IPS-15b (cell line): Measurements from ENCODE around the gene ITGB7.

Experiments
- H3K27me3 ChIP-seq: one replicate; pipeline ENCODE4 v1.6.1; 2013; ENCODE audit warnings: low read length; ENCODE audit not compliant: control insufficient read depth, insufficient read depth
- H3K36me3 ChIP-seq: one replicate; pipeline ENCODE4 v1.6.1; 2013; ENCODE audit warnings: low read length; ENCODE audit not compliant: control insufficient read depth, insufficient read depth
- H3K4me1 ChIP-seq: one replicate; pipeline ENCODE4 v1.6.1; 2013; ENCODE audit warnings: mild to moderate bottlenecking, low read length; ENCODE audit not compliant: control insufficient read depth, insufficient read depth
- H3K4me3 ChIP-seq: one replicate; pipeline ENCODE4 v1.5.1; 2013; ENCODE audit warnings: low read depth, low read length
- H3K9ac ChIP-seq: one replicate; pipeline ENCODE4 v1.6.1; 2013; ENCODE audit warnings: low read depth, mild to moderate bottlenecking, low read length
- H3K9me3 ChIP-seq: one replicate; pipeline ENCODE4 v1.6.1; 2013; ENCODE audit warnings: mild to moderate bottlenecking, low read length; ENCODE audit not compliant: control insufficient read depth, insufficient read depth

ITGB7 gene

DNA sequence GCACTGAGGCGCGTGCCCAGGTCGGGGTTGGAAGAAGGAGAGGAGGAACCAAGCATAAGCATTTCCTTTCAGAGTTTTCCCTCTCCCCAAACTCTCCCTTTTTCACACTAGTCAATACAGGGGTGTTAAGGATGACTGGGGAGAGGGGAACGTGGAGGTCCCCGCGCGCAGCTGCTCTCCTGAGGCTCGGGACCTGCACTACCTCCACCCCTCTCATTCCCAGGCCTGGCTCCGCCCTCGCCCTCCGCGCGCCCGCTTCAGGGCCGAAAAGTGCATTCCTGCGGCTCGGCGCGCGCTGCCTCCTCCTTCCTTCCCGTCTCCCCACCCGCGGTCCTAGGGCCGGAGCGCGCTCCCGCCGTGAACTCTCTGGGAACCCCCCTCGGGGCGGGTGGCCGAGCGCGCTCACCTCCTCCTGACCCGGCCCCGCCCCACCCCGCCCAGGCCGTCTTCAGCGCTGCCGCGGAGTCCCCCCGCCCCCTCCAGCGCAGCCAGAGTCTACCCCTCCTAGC lies 13.7 kb upstream of the ITGB7 start:
- Histone ChIP-seq H3K4me1 (peaks cover 48% of the 10 kb centered on the region), H3K9ac (peak overlapping the region; percentile 32)

DNA sequence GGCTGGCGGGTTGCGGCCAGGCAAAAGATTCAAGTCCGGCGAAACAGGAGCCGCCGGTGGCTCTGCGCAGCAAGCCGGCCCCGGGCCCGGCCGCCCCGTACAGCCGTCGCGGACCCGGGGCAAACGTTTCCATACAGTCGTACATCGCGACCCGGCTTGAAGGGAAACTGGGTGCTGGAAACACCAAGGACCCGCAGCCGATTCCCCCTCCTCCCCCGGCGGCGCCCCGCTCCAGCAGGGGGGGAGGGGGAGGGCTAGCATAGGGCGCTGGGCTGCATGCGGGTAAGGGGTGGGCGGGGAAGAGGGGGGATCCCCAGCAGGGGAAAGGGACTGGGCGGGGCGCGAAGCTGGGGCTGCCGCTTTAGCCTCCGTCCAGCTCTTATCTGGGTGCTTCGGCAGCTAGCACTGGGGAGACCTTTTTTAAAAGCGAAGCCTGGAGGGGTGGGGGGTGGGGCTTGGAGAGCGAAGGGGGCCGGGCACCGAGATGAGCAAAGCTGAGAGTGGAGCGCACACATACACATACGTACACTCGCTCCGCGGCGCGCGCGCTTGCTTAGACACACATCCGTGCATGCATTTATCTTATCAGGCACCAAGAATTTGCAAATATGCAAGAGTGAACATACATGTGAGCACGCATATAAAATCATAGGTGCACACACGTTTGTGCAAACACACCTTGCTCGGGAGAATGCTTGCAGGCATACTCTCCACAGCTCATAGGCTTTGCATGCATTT lies 13.1 kb upstream of the ITGB7 start:
- Histone ChIP-seq H3K27me3 (peaks cover 6% of the 10 kb centered on the region), H3K4me3 (peak overlapping the region; percentile 94), H3K9me3 (no peaks in the 10 kb centered on the region), H3K9ac (peak overlapping the region; percentile 32), H3K36me3 (no peaks in the 10 kb centered on the region), H3K4me1 (peaks cover 48% of the 10 kb centered on the region)

More for the DNA sequence above, 13.7 kb upstream of the ITGB7 start:
- H3K27me3 ChIP-seq: peaks cover 6% of the 10 kb centered on the region
- H3K4me3 ChIP-seq: peak overlapping the region; percentile 94
- H3K9me3 ChIP-seq: no peaks in the 10 kb centered on the region
- no peaks in the 10 kb centered on the region for H3K36me3 ChIP-seq

DNA sequence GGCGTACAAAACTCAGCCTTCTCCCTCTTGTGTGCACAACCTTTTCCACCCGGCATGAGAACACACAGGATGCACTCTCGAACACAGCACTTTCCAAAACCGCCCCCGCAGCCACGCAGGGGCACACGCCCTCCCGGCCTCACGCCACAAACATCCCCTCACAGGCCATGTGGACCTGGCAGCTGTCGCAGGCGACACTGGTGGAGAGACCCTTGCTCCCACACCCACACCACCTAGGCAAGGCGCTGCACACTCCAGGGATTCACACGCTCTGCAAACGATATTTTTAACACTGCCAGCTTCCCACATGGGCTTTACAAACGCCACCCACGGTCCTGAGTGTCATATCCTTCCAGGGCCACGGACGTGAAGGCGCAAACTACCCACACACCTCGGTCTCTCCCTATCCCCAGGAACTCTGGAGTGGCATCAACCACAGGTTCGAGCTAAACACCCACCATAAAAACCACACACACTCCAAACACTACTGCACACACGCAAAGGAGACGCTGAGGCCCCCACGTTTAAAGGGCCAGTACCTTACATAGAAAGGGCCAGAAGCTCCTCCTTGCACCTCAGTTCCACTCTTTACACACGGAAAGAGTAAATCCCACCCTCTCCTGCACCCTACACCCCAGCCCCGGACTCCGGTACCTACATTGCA lies 12.4 kb upstream of the ITGB7 start:
- H3K36me3 ChIP-seq: peaks cover 3% of the 10 kb centered on the region

DNA sequence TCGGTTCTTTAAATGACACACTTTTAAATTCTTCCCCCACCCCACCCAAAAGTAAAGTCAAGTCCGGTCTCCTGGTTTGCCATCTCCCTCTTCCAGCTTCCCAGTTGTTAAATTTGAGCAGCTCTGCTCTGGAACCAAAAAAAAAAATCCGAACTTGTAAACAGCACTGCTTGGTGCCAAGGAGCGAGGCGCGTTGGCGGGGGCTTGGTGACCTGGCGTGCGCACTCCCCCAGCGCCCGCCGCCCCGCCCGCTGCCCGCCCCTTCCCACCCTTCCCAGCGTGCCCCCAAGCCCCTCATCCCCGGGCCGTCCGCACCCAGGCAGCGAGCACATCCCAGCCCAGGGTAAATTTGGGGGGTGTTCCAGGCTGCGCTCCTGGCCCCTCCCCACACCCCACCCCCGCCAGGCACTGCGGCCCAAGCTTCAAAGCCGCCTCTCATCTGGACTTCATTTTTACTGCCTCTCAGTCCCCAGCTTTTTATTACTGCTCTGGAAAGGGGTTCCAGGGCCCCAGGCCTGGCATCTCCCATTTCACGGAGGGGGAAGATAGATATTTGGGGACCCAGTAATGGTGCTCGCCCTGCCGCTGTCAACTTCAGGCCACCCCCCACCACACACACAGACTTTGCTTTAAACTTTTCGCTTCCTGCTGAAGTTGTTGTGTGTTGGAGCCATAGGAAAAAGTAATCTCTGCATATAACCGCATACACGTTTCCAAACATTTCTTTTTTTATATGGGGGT lies 11.7 kb upstream of the ITGB7 start:
- H3K9ac ChIP-seq: no peak overlapping the region
- peaks cover 8% of the 10 kb centered on the region for H3K36me3 ChIP-seq
- H3K27me3 ChIP-seq: peaks cover 6% of the 10 kb centered on the region
- peak overlapping the region; percentile 94 for H3K4me3 ChIP-seq
- no peaks in the 10 kb centered on the region for H3K9me3 ChIP-seq
- H3K4me1 ChIP-seq: peaks cover 44% of the 10 kb centered on the region

More for the DNA sequence above, 12.4 kb upstream of the ITGB7 start:
- H3K4me3 ChIP-seq: peak overlapping the region; percentile 94
- H3K9ac ChIP-seq: no peak overlapping the region
- H3K9me3 ChIP-seq: no peaks in the 10 kb centered on the region
- H3K27me3 ChIP-seq: peaks cover 6% of the 10 kb centered on the region
- H3K4me1 ChIP-seq: peaks cover 47% of the 10 kb centered on the region

DNA sequence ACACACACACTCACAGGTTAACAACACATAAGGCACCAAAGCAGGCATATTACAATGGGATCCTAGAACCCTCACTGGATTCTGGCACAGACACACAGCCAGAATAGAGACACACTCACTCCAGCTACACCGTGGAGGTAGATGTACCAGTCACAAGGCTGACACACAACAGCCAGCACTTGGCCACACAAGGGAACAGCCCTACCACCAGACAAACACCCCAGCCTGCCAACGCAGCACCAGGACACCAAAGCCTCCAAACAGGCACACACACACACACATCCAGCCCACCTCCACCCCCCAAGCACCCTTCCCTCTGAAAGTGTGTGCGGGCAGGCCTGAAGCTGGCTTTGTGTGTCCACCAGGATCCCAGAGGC lies 10.9 kb upstream of the ITGB7 start:
- Histone ChIP-seq H3K4me3 (peak overlapping the region; percentile 52), H3K4me1 (peaks cover 42% of the 10 kb centered on the region), H3K9ac (no peak overlapping the region), H3K9me3 (no peaks in the 10 kb centered on the region), H3K36me3 (peaks cover 16% of the 10 kb centered on the region), H3K27me3 (peaks cover 6% of the 10 kb centered on the region)

DNA sequence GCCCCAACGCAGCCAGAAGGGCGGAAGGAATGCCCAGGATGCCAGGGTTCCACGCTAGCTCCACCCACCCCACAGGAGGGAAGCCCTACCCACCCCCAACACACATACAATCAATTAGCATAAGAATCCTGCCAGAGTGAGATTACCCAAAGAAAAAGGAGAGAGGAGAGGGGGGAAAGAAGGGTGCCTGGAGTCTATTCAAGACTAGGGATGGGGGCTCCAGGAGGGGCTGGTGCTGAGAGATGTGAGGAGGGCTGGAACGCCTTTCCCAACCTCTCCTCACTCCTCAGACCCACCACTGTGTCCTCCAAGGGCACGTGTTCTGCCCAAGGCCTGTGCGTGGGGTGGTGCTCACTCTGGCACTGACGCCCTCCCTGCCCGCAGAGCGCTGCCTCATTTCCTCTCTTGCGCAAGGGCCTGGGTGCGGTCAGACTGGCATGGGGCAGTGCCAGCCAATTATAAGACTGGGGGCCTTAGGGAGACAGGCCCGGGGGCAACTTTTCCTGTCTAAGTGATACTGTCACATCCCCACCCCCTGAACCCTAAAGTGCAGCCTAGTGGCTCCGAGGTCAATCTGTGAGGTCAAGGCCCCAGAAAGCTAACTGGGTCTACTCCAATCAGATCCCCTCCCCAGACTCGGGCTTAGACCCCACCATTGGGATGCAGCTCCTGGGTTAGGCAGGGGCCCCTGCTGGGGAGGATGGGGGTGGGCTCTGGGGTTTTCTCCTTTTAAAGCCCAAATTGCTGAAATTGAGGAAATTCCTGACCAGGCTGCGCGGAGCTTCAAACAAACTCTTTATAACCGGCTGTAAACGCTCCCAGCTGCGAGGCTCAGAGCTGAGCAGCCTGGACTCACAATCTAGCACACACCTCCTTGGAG lies 10.2 kb upstream of the ITGB7 start:
- Histone ChIP-seq H3K36me3 (peaks cover 20% of the 10 kb centered on the region), H3K4me1 (peaks cover 38% of the 10 kb centered on the region), H3K9me3 (no peaks in the 10 kb centered on the region), H3K4me3 (peak overlapping the region; percentile 52), H3K27me3 (peaks cover 6% of the 10 kb centered on the region), H3K9ac (peak overlapping the region; percentile 37)

DNA sequence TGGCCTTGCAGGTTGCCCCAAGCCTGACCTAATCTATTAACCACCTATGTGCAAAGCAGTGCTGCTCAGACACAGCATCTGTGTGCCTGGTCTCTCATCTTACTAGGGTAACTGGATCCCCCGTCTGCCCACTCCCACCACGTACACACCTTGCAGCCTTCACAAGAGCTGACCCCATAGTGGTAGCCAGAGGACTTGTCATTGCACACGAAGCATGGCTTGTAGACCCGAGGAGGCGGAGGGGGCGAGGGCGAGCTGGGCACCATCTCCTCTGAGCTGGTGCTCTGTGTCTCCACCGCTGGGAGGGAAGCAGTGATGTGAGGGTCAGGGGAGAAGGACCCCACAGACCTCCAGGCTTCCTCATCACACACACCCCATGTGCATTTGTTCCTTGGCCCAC lies 8.4 kb upstream of the ITGB7 start:
- no peak overlapping the region for H3K4me3 ChIP-seq
- H3K4me1 ChIP-seq: peaks cover 35% of the 10 kb centered on the region
- no peaks in the 10 kb centered on the region for H3K9me3 ChIP-seq
- H3K36me3 ChIP-seq: peaks cover 34% of the 10 kb centered on the region
- H3K27me3 ChIP-seq: peaks cover 6% of the 10 kb centered on the region
- no peak overlapping the region for H3K9ac ChIP-seq

DNA sequence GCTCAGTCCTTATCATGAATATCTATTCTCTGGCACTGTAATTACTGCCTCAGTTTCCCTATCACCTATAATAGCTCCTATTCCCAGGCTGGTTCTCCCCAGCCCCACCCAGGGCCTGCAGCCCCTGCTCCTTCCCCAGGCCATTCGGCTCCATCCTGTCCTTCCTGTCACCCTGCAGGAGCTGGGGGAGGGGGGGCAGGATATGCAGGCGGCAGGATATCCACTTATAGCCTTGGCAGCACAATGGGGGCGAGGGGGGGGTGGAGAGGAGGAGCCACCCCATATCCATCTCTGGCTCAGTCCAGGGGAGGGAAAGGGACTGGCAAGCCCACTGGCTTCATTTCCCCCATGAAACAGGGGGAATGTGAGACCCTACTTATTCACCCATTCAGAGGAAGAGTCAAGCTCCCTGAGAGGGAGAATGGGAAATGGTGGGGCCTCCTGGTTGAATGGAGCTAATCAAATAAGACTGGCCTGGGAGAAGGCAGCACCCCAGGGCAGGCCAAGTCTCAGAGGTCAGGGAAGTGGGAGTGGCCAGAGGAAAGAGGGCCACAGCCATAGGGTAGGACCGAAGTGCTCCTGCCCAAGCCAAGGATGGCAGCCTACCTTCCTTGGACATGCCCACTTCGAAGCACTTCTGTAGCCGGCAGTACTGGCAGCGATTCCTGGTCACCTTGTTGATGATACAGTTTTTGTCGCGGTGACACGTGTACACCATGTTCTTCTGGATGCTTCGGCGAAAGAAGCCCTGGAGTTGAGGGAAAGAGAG lies 7.8 kb upstream of the ITGB7 start:
- Histone ChIP-seq H3K27me3 (peaks cover 6% of the 10 kb centered on the region), H3K9me3 (no peaks in the 10 kb centered on the region), H3K36me3 (peaks cover 34% of the 10 kb centered on the region), H3K9ac (no peak overlapping the region), H3K4me3 (no peak overlapping the region), H3K4me1 (peaks cover 35% of the 10 kb centered on the region)

DNA sequence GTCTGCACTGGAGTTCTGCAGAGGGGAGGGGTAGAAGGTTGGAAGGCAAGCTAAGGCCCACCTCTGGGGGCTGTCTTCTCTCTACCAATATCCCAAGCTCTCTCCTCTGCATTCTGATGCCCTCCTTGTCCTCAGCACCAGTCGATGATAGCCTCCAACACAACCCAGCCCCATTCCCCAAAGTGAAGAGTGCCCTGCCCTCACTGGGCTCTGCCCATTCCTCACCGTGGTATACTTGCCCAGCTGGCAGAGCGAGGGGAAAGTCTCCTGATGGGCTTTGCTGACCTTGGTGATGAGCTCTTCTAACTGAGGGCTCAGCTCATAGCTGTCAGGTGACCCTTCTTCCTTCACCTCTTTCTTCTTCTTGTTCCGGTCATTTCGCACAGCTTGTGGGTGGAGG lies 7.2 kb upstream of the ITGB7 start:
- Histone ChIP-seq H3K4me3 (no peak overlapping the region), H3K9ac (no peak overlapping the region), H3K36me3 (peaks cover 34% of the 10 kb centered on the region), H3K9me3 (no peaks in the 10 kb centered on the region), H3K27me3 (peaks cover under 1% of the 10 kb centered on the region), H3K4me1 (peaks cover 35% of the 10 kb centered on the region)

DNA sequence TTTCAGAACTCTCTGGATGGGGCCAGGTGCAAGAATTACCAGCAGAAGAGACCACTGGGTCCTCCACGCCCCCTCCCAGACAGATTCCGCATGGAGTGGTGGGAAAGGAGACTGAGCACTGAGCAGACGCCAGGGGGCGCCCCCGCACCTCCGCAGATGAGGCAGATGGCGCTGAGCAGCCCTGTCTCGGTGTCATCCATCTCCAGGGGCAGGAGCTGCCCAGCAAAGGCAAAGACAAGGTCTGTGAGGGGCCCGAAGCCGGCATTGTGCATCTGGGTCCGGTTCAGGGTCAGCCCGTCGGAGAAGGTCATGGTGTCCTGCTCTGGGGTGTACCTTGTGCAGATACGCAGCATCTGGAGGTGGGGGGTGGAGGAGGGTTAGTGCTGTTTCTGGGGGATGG lies 6.3 kb upstream of the ITGB7 start:
- Histone ChIP-seq H3K36me3 (peaks cover 34% of the 10 kb centered on the region), H3K27me3 (no peaks in the 10 kb centered on the region), H3K4me3 (no peak overlapping the region), H3K9me3 (no peaks in the 10 kb centered on the region), H3K4me1 (peaks cover 34% of the 10 kb centered on the region), H3K9ac (no peak overlapping the region)
